GM21529 (cell line): ENCODE results near the gene DNAH3.
"Not testable (repeated sequence)": the region's sequence is repeated elsewhere in the genome, so short reads cannot be mapped to it uniquely, and the experiment has no call there.

Experiments used
- ATAC-seq: cut with Tn5 transposase; IDR thresholded peaks from one replicate; pipeline ENCODE4 v1.9.1; 2021; ENCODE audit not compliant: unreplicated experiment

The DNAH3 gene

GRCh38 chr16:20948444-20948843 is 202.2 kb downstream of the DNAH3 start:
- no peak for ATAC-seq

GRCh38 chr16:20946015-20946629 is 204.5 kb downstream of the DNAH3 start:
- no peak for ATAC-seq

- not testable (repeated sequence) for ATAC-seq
Measured at GRCh38 chr16:20945575-20945875, 205.1 kb downstream of the DNAH3 start.

GRCh38 chr16:20944861-20945574 is 205.6 kb downstream of the DNAH3 start:
- ATAC-seq: no peak

DNA sequence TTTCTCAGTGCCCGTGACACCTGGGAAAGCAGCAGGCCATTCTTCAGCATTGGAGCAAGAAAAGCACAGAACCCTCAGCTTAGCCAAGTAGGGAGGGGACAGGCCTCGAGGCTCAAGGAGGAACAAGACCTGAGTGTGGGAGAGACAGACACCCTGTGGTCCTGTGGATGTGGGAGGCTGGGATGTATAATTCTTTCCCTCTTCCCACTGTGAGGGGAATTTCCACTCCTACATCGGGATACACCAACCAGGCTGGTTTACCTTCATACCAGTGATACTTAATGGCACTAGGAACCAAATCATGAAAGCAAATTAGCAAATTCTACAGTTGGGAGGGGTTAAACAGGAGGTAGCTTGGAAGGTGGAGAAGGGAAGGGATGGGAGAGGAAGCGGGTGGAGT is 208.4 kb downstream of the DNAH3 start:
- no peak for ATAC-seq

DNA sequence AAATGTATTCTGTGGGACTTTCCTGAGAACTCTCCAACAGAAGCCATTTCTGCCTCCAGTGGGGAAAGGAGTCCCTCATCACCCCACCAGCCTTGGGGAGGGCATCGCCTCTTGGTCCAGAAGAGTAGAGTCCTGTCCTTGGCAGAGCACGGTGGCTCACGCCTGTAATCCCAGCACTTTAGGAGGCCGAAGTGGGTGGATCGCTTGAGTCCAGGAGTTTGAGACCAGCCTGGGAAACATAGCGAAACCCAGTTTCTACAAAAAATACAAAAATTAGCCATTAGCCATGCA is 209.1 kb downstream of the DNAH3 start:
- ATAC-seq: no peak

- ATAC-seq: no peak
Measured at GRCh38 chr16:20940871-20941635, 209.6 kb downstream of the DNAH3 start.

DNA sequence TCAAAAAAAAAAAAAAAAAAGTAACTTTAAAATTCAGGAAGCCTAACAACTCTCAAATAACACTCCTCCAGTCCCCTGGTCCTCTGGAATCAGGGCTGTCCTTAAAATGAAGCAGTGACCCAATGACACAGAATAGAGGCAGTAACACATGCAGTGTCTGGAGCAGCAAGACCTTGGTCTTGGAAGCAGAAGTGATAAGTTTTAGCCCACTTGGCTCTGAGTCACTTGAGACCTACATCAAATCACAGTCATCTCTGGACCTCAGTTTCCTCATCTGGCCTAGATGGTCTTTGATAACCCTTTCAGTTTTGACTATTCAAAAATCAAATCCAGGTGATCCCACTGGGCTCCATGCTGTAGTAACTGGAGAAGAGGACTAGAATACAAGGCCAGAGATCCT is 211.0 kb downstream of the DNAH3 start:
- ATAC-seq: no peak

DNA sequence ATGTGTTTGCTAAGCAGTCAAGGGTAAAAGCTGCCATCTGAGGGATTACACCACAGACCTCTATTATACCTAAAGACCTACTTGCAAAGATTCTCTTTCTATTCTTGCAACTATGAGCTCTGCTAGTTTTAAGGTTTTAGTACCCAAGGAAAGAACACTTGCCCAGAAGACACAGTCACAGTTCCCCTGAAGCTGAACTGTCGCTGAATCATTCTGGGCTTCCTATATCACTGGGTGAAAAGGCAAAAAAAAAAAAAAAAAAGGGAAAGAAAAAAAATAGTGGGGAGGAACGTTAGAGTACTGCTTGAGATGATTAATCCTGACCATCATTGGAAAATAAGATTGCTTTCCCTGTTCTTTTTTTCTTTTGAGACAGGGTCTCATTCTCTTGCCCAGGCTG is 212.2 kb downstream of the DNAH3 start:
- ATAC-seq: no peak

- ATAC-seq: no peak
Measured at GRCh38 chr16:20937736-20938135, 212.9 kb downstream of the DNAH3 start.

DNA sequence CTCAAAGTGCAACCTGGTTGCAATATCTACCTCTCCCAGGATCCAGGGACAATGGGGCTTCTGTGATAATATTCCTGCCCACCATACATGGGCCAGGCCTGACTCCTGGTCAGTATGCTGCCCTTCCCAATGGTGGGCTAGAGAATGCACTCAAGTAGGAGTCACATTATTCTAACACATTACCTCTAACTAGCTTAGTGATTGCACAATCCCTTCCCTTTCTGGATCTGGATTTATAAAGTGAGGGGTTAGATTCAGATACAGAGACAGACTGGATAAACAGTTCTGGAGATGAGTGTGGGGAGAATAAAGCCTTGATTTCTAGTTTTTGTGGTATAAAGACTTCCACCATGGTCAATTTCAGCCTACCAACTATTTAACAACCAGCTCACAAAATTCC is 217.1 kb downstream of the DNAH3 start:
- no peak for ATAC-seq

GRCh38 chr16:20931066-20931600 is 219.5 kb downstream of the DNAH3 start:
- ATAC-seq: no peak

GRCh38 chr16:20930365-20930690 is 220.3 kb downstream of the DNAH3 start:
- ATAC-seq: no peak

GRCh38 chr16:20929676-20930364 is 220.8 kb downstream of the DNAH3 start:
- ATAC-seq: not testable (repeated sequence)

DNA sequence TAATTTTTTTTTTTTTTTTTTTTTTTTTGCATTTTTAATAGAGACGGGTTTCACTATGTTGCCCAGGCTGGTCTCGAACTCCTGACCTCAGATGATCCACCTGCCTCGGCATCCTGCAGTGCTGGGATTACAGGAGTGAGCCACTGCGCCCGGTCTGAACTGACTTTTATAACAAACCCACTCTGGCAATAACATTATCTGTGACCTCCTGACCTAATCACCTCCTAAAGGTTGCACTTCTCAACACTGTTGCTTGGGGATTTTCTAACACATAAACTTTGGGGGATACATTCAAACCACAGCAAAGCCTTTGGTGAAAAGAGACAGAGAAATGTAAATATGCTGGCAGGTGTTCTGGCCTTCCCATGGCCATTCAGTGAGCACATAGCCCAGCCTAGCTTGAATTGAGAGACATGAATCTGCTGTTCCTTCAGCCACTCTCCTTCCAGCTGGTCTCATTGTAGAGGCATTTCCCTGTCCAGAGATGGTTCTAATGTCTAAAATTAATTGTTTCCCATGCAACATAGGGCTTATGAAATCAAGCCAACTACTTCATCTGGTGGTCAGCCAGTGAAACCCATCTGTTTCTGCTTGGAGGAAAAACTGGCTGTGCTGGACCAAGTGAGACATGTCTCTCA is 221.8 kb downstream of the DNAH3 start:
- no peak for ATAC-seq

- no peak for ATAC-seq
Measured at GRCh38 chr16:20925751-20926150, 224.9 kb downstream of the DNAH3 start.

GRCh38 chr16:20923876-20924275 is 226.8 kb downstream of the DNAH3 start:
- ATAC-seq: no peak

DNA sequence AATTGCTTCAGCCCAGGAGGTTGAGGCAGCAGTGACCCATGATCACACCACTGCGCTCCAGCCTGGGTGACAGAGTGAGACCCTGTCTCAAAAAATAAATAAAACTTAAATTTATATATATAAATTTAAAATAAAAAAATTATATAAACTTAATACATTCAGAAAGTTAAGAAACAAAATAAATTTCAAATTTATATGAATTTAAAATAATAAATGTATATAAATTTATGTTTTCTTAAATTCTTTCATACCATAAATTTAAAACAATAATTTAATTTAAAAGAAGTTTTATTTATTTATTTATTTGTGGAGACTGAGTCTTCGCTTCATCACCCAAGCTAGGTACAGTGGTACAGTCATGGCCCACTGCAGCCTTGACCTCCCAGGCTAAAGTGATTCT is 229.8 kb downstream of the DNAH3 start:
- no peak for ATAC-seq

GRCh38 chr16:20920091-20920490 is 230.6 kb downstream of the DNAH3 start:
- no peak for ATAC-seq

DNA sequence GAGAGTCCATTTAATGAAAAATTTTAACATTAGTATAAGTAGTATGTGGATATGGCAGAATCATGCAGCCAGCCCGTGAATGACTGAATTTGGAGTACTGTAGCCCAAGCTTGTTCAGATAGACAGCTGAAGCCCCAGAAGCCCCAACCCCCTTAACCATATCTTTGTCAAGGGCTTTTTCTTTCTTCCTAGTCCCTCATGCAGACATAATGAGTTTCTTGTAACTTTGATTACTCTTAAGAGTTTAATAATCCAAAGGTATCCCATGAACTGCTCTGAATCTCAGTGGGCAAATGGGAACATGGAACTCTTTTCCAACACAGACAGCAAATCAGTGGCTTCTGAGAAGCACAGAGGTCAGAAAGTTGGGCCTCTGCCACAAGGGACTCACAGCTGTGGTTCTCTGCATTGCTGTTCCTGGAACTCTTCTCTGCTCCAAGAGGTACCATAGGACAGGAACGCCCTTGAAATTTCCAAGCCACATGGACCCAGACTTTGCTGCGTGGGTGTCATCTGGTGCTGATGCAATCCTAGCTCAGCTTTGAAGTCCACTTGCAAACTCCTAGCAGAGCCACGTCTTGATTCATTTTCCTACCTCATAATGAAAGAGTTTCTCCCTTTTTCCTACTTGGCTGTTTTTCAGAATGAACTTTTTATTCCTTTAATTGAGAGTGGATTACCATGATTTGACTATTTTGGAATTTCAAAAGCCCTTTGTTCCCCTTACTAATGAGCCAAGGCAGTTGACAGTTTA is 232.0 kb downstream of the DNAH3 start:
- ATAC-seq: no peak

GRCh38 chr16:20916942-20917341 is 233.7 kb downstream of the DNAH3 start:
- ATAC-seq: no peak
